ENCODE measurements around the gene SND1. TPM values are rescaled to one million over a fixed set of nuclear protein-coding genes. Genes with fewer than 3 reads are reported as not detected.

The SND1 gene
- total and polyA plus RNA-seq, 4 donors, result 59.4 to 214 (median 84.1) TPM

DNA sequence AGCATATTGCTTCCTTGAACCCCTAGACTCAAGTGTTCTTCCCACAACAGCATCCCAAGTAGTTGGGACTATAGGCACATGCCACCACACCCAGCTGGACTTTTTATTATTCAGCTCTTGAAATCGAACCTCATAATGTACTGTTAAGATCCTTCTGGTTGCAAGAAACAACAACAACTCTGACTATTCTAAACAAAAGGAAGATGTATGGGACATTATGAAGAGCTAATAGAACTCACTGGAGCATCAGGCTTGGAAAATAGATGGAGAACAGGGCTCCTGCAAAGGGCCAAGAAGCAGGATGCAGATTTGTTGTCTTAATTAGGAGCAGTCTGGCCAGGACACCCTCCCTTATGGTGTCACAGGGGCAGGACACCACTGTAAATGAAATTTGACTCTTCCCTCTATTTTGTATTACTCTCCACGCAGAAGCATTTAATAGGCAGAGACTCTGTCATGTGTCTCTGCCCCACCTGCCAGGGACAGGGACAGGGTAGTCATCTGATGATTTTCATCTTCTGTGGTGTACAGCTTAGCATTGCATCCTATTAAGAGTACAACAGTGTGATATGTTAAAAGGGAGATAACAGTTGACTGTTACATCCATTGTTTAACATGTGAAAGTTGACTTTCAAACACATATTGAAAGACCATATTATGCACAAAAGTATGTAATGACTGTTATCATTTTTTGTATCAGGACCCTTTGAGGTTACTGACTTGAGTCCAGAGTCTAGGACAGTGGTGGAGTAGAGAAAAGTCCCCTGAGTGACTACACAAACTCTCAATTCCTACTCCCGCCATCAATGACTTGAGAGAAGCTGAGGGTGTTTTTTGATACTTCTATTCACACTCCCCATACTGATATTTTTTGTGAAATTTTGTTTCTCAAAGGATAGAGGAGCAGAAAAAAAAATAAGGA is 222.0 kb downstream of the SND1 start (continued):
- TF ChIP-seq, protein P1, sequence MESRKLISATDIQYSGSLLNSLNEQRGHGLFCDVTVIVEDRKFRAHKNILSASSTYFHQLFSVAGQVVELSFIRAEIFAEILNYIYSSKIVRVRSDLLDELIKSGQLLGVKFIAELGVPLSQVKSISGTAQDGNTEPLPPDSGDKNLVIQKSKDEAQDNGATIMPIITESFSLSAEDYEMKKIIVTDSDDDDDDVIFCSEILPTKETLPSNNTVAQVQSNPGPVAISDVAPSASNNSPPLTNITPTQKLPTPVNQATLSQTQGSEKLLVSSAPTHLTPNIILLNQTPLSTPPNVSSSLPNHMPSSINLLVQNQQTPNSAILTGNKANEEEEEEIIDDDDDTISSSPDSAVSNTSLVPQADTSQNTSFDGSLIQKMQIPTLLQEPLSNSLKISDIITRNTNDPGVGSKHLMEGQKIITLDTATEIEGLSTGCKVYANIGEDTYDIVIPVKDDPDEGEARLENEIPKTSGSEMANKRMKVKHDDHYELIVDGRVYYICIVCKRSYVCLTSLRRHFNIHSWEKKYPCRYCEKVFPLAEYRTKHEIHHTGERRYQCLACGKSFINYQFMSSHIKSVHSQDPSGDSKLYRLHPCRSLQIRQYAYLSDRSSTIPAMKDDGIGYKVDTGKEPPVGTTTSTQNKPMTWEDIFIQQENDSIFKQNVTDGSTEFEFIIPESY (IDR thresholded peaks at IDR 0.05), result no peak
- TF ChIP-seq JUND (IDR thresholded peaks at IDR 0.05) (no peak), HNF4A (conservative IDR thresholded peaks at IDR 0.05) (no peak)

DNA sequence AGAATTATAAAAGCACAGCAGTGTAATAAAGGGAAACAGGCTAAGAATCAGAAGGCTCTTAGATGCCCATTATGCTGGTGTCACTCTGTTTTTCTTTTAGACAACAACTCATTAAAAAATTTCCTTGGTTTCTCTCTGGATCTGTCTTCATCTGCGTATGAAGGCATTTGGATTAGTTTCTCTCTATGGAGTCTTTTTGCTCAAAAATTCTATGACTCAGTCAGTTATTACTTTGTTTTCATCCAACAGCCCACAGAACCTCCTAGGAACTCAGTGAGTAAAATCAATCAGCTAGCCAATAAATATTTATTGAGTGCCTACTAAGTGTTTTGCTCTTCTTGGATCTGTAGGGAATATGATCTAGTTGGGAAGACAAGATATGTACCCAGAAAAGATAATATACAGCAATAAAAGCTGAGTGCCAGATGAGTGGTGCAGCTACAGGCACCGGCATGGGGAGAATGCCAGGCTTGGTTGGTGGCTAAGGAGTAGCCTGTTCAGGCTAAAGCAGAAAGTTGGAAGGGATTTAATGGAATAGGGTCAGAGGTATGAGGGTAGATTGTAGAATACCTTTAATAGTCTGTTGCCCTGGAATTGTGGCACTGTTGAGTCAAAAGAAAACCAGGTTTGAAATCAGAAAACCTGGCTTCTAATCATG is 223.1 kb downstream of the SND1 start:
- 96% methylated on average over 2 of the region's 2 CpGs for WGBS
- Histone ChIP-seq H3K4me3 (ENCODE audit: low read depth in 1 of 3, low read length in 3 of 3) (no peak overlapping the region), H3K9me3 (ENCODE audit: control insufficient read depth in 4 of 4, low read length in 3 of 4) (no peaks in the 10 kb centered on the region), H3K9ac (ENCODE audit: low read depth in 1 of 2, low read length in 2 of 2) (no peak overlapping the region), H3K27me3 (ENCODE audit: control insufficient read depth in 4 of 4, insufficient read depth in 4 of 4, low read length in 3 of 4) (no peaks in the 10 kb centered on the region), H3K4me1 (ENCODE audit: control insufficient read depth in 4 of 4, insufficient read depth in 4 of 4, low read length in 3 of 4) (peaks cover 0 to 2% (median 0%) of the 10 kb centered on the region in 4 donors), H3K36me3 (ENCODE audit: control insufficient read depth in 4 of 4, insufficient read depth in 3 of 4, low read depth in 1 of 4, low read length in 3 of 4) (no peaks in the 10 kb centered on the region), H3K27ac (ENCODE audit: low read depth in 1 of 2, low read length in 2 of 2) (no peak overlapping the region)
- TF ChIP-seq RXRA (IDR thresholded peaks at IDR 0.05), result no peak
- TF ChIP-seq GABPA (IDR thresholded peaks at IDR 0.05 in 1 of 2, conservative IDR thresholded peaks at IDR 0.05 in 1 of 2), result no peak
- no peak for TF ChIP-seq SP1 (IDR thresholded peaks at IDR 0.05)
- TF ChIP-seq NR2F2 (IDR thresholded peaks at IDR 0.05), result no peak
- no peak for TF ChIP-seq TAF1 (conservative IDR thresholded peaks at IDR 0.05)
- no peak for TF ChIP-seq JUND (IDR thresholded peaks at IDR 0.05)
- no peak for TF ChIP-seq EGR1 (IDR thresholded peaks at IDR 0.05; ENCODE audit: low read depth in 2 of 2)
- no peak for TF ChIP-seq YY1 (IDR thresholded peaks at IDR 0.05)
- no peak for TF ChIP-seq ATF3 (IDR thresholded peaks at IDR 0.05)
- no peak for TF ChIP-seq HNF4G (IDR thresholded peaks at IDR 0.05)
- no peak for DNase-seq (ENCODE audit: low spot score)

DNA sequence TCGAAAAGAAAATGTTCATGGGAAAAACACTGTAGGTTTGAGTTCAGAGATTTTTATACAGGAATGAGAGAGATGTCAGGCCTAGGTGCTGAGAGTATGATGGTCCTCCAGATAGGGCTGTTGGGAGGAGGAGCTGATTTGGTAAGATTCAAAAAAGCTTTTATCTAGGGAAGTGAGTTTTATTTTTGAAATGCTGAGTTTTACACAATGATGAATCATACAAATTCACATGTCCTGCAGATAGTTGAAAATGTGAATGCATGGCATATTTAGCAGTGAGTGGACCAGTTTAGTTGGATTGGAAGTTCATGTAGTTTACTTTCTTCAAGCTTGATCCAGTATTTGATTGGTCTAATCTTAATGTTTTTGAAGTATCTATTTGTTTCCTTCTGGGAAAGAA is 224.4 kb downstream of the SND1 start:
- Histone ChIP-seq H3K36me3 (ENCODE audit: control insufficient read depth in 4 of 4, insufficient read depth in 3 of 4, low read depth in 1 of 4, low read length in 3 of 4) (no peaks in the 10 kb centered on the region), H3K9ac (ENCODE audit: low read depth in 1 of 2, low read length in 2 of 2) (no peak overlapping the region), H3K27me3 (ENCODE audit: control insufficient read depth in 4 of 4, insufficient read depth in 4 of 4, low read length in 3 of 4) (no peaks in the 10 kb centered on the region), H3K4me3 (ENCODE audit: low read depth in 1 of 3, low read length in 3 of 3) (no peak overlapping the region), H3K9me3 (ENCODE audit: control insufficient read depth in 4 of 4, low read length in 3 of 4) (no peaks in the 10 kb centered on the region), H3K27ac (ENCODE audit: low read depth in 1 of 2, low read length in 2 of 2) (no peak overlapping the region), H3K4me1 (ENCODE audit: control insufficient read depth in 4 of 4, insufficient read depth in 4 of 4, low read length in 3 of 4) (peaks cover 0 to 2% (median 0%) of the 10 kb centered on the region in 4 donors)
- WGBS, result 88% methylated on average over 1 of the region's 1 CpG
- DNase-seq (ENCODE audit: low spot score), result no peak
- TF ChIP-seq, protein P2, sequence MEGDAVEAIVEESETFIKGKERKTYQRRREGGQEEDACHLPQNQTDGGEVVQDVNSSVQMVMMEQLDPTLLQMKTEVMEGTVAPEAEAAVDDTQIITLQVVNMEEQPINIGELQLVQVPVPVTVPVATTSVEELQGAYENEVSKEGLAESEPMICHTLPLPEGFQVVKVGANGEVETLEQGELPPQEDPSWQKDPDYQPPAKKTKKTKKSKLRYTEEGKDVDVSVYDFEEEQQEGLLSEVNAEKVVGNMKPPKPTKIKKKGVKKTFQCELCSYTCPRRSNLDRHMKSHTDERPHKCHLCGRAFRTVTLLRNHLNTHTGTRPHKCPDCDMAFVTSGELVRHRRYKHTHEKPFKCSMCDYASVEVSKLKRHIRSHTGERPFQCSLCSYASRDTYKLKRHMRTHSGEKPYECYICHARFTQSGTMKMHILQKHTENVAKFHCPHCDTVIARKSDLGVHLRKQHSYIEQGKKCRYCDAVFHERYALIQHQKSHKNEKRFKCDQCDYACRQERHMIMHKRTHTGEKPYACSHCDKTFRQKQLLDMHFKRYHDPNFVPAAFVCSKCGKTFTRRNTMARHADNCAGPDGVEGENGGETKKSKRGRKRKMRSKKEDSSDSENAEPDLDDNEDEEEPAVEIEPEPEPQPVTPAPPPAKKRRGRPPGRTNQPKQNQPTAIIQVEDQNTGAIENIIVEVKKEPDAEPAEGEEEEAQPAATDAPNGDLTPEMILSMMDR (IDR thresholded peaks at IDR 0.05; ENCODE audit: low read depth, low read length, missing input control), result no peak
- TF ChIP-seq RXRA (IDR thresholded peaks at IDR 0.05) (no peak), GABPA (IDR thresholded peaks at IDR 0.05 in 1 of 2, conservative IDR thresholded peaks at IDR 0.05 in 1 of 2) (no peak), ATF3 (IDR thresholded peaks at IDR 0.05) (no peak), FOXA1 (IDR thresholded peaks at IDR 0.05) (no peak), NR2F2 (IDR thresholded peaks at IDR 0.05) (no peak), EGR1 (IDR thresholded peaks at IDR 0.05; ENCODE audit: low read depth in 2 of 2) (no peak), FOXA2 (IDR thresholded peaks at IDR 0.05) (no peak), YY1 (IDR thresholded peaks at IDR 0.05) (no peak), RAD21 (IDR thresholded peaks at IDR 0.05) (no peak), HNF4G (IDR thresholded peaks at IDR 0.05) (no peak), HNF4A (conservative IDR thresholded peaks at IDR 0.05) (no peak), TAF1 (conservative IDR thresholded peaks at IDR 0.05) (no peak), JUND (IDR thresholded peaks at IDR 0.05) (no peak)
- TF ChIP-seq, protein P3, sequence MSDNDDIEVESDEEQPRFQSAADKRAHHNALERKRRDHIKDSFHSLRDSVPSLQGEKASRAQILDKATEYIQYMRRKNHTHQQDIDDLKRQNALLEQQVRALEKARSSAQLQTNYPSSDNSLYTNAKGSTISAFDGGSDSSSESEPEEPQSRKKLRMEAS (IDR thresholded peaks at IDR 0.05), result no peak
- TF ChIP-seq, protein P4, sequence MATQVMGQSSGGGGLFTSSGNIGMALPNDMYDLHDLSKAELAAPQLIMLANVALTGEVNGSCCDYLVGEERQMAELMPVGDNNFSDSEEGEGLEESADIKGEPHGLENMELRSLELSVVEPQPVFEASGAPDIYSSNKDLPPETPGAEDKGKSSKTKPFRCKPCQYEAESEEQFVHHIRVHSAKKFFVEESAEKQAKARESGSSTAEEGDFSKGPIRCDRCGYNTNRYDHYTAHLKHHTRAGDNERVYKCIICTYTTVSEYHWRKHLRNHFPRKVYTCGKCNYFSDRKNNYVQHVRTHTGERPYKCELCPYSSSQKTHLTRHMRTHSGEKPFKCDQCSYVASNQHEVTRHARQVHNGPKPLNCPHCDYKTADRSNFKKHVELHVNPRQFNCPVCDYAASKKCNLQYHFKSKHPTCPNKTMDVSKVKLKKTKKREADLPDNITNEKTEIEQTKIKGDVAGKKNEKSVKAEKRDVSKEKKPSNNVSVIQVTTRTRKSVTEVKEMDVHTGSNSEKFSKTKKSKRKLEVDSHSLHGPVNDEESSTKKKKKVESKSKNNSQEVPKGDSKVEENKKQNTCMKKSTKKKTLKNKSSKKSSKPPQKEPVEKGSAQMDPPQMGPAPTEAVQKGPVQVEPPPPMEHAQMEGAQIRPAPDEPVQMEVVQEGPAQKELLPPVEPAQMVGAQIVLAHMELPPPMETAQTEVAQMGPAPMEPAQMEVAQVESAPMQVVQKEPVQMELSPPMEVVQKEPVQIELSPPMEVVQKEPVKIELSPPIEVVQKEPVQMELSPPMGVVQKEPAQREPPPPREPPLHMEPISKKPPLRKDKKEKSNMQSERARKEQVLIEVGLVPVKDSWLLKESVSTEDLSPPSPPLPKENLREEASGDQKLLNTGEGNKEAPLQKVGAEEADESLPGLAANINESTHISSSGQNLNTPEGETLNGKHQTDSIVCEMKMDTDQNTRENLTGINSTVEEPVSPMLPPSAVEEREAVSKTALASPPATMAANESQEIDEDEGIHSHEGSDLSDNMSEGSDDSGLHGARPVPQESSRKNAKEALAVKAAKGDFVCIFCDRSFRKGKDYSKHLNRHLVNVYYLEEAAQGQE (IDR thresholded peaks at IDR 0.05), result no peak

Data from liver (tissue), 9 donors.